NCI-H748 (cell line): ENCODE results near the gene CD7.

ENCODE experiments used
- DNase-seq: peaks from one replicate; lab custom pipeline; 2025; ENCODE audit not compliant: unreplicated experiment; lab: John Stamatoyannopoulos, UW

The CD7 gene

GRCh38 chr17:82300228-82300627 lies 17.2 kb downstream of the CD7 start:
- no peak for DNase-seq

- no peak for DNase-seq
These were observed 18.0 kb downstream of the CD7 start for GRCh38 chr17:82299452-82299851.

GRCh38 chr17:82298538-82299421 lies 18.6 kb downstream of the CD7 start:
- no peak for DNase-seq

DNA sequence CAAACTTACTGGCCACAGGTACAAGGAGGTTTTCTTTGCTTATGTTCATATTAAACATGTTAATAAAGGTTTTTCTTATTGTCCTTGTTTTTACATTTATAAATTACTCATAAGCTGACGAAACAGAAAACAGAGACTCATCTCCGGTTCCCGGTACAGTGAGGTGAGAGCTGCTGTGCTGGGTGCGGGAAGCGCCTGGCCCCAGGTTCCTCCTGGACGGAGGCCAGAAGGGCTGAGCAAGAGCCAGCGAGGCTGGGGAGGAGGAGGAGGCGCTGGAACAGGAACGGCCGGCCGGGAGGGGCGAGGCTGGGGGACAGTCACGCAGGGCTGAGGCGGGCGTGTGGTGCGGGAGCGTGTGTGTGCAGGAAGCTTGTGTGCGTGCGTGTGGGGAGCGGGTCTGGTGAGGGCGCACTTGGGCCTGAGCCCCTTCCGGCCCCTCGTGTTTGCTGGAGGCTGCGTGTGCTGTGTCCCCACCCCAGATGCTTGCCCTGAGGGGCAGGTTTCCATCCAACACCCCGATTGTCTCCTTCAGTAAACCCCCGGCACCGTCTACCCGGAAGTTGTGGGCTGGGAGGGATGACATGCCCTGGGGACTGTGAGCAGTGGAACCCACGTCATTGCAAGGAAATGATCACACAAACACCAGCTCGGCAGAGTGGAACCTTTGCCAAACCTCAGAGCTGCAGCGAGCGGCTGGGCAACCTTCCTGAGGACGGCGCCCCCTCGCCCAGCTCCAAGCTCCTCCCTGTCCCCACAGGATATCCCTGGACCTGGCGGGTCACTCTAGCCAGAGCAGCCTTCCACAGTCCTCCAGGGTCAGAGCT lies 19.5 kb downstream of the CD7 start:
- DNase-seq, result peak; percentile 46

- peak; percentile 46 for DNase-seq
These were observed 20.1 kb downstream of the CD7 start for GRCh38 chr17:82297280-82297713.

DNA sequence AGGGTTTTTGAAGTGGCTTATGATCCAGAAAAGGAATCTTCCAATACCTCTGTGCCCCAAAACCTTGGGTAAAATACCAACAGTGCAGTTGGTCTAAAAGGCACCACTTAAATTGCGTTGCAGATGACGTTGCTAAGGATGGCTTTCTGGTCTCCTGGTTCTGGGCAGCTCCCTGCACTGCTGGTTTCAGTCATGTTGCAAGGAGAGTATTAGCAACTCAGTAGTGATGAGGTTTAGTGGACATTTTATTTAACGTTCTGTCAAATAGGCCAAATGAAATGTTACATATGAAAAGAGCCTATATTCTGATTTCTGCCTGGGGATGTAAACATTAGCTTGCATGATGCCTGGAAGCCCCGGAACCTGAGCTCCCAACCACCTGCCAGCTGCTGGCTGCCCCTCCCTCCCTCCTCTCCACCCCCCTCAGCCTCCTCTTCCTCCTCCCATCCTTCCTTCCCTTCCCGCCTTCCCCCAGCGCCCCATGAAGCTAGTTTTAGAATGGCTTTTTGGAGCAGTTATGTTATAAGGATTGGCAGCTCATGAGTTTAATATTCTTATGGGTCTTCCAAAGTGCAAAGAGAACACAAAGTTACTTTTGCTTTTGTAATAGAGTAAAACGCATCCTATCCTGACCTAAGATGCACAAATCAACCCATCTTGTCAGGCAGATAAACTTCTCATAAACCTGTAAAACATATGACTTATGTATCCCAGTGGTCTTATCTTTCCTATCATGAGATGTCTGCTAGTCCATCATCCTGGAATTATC lies 20.7 kb downstream of the CD7 start:
- peak; percentile 26 for DNase-seq

GRCh38 chr17:82295472-82295814 lies 22.0 kb downstream of the CD7 start:
- DNase-seq, result no peak

- no peak for DNase-seq
These were observed 23.2 kb downstream of the CD7 start for GRCh38 chr17:82294064-82294773.

GRCh38 chr17:82292251-82293154 lies 24.9 kb downstream of the CD7 start:
- DNase-seq, result peak; percentile 100

DNA sequence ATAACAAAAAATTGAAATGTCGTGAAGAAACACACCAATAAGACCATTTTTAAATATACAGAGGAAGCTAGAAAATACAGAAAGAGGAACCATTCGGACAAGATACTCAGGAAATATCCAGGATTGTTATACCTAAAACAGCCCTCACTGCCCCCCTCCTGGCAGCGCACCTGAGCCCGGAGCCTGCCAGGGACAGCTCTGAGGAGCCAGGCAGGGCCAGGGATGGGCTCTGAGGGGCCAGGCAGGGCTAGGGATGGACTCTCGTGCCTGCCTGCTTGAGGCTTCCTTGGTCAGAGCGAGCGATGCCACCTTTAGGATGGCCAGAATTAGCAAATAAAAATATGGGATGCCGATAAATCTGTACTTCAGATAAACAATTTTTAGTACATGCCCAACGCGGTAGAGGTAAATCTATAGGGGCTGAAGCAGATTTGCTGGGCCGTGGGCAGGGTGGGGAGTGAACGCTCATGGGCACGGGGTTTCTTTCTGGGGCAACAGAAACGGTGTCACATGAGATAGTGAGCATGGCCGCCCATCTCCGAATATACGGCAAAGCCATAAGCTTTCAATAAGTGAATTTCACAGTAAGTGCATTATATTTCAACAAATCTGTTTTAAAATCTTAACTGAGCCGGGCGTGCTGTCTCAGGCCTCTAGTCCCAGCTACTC lies 25.7 kb downstream of the CD7 start:
- no peak for DNase-seq

GRCh38 chr17:82287868-82288801 lies 29.3 kb downstream of the CD7 start:
- no peak for DNase-seq

DNA sequence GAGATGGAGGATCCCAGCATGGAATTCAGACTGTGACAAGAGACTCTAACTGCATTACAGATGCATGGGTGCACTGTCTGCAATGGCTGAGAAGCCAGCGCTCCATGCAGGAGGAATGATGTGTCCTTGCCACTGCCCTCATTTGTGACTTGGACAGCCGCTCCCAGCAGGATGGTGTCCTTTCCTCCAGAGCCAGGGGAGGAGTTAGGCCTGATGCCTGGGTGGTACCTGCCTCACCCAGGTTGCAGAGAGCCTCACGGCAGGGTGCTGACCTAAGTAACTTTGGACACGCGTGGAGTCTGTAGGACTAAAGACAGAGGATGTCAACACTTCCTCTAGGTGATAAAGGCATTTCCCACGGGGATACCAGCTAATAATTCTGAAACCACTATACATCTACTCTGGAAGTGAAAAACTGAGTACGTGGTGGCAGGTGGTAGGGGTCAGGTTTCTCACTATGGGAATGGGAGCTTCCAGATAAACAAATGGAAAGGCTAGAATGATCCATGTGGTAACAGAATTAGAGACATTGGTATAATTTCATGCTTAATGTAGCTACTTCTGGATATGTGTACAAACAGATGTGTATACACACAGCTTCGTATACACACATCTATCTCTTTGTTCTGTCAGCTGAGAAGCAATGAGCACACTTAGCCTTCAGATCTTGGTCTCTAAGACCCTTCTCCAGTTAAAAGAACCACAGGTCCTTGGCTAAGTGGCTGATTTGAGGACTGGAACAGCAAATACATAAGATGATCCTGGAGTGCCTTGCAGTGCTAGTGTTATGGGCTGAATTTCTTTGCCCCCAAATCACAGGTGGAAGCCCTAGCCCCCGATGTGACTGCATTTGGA lies 30.2 kb downstream of the CD7 start:
- no peak for DNase-seq

GRCh38 chr17:82285141-82285540 lies 32.3 kb downstream of the CD7 start:
- DNase-seq, result no peak

GRCh38 chr17:82283208-82283749 lies 34.1 kb downstream of the CD7 start:
- peak; percentile 25 for DNase-seq

DNA sequence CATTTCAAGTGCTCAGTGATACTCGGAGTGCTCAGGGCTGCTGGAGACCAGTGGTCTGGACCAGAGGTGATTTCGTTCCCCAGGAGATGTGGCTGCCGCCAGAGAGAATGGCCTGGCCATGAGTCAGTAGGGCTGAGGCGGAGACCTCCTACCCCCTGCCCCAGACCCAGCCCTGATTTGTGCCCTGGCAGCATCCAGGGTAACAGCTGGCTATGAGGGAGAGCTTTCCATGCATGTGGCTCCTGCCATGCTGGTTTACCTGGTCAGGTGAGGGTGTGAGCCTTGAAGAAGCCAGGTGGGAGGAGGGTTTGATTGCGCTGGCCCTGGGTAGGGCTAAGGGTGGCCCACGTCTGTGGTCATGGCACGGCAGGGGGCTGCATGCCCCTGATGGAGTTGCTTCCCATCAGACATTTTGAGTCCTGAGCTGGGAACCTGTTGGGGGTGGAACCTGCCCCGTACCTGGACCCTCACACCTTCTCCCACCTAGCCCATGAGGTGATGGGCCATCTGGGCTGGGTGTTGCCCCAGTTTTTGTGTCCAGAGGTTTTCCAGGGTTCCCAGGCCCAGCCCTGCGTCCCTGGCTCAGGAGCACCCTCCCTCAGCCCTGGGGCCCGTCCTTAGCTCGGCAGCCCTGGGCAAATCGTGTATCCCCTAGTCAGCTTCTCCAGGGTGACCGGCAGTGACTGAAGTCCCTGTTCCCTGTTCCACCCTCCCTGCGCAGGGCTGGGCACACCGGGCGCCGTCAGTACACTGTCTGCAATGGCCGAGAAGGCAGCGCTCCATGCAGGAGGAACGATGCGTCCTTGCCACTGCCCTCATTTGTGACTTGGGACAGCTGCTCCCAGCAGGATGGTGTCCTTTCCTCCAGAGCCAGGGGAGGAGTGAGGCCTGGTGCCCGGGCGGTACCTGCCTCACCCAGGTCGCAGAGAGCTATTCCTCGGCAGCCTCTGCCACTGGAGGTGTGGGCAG lies 34.9 kb downstream of the CD7 start:
- no peak for DNase-seq
